ENCODE results near the gene ATP11B. TPM values are rescaled to one million over a fixed set of nuclear protein-coding genes. Genes with fewer than 3 reads are reported as not detected.

The ATP11B gene
- total RNA-seq, 1 experiment from 2014 or later: 70.1 TPM

DNA sequence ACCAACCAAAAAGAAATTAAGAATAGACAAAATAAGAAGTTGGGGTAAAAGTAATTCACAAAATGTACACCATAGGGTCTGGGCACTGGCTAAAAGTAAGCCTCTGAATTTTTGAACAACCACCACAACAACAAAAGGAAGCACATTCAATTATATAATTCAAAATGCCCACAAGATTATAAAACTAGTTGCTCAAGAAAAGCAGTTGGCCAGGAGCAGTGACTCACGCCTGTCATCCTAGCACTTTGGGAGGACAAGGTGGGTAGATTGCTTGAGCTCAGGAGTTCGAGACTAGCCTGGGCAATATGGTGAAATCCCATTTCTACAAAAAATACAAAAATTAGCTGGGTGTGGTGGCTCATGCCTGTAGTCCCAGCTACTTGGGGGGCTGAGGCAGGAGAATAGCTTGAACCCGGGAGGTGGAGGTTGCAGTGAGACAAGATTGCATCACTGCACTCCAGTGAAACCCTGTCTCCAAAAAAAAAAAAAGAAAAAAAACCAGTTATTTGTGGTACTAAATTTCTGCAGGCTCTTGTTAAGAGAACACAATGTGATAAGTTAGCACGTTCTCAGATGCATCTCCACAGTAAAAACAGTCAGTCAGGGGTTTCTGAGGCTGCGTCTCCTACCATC lies 6.6 kb upstream of the ATP11B start:
- TF ChIP-seq, protein P1, sequence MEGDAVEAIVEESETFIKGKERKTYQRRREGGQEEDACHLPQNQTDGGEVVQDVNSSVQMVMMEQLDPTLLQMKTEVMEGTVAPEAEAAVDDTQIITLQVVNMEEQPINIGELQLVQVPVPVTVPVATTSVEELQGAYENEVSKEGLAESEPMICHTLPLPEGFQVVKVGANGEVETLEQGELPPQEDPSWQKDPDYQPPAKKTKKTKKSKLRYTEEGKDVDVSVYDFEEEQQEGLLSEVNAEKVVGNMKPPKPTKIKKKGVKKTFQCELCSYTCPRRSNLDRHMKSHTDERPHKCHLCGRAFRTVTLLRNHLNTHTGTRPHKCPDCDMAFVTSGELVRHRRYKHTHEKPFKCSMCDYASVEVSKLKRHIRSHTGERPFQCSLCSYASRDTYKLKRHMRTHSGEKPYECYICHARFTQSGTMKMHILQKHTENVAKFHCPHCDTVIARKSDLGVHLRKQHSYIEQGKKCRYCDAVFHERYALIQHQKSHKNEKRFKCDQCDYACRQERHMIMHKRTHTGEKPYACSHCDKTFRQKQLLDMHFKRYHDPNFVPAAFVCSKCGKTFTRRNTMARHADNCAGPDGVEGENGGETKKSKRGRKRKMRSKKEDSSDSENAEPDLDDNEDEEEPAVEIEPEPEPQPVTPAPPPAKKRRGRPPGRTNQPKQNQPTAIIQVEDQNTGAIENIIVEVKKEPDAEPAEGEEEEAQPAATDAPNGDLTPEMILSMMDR (conservative IDR thresholded peaks at IDR 0.05; ENCODE audit: low read depth, low read length): no peak
- TF ChIP-seq EZH2 (IDR thresholded peaks at IDR 0.05; ENCODE audit: borderline replicate concordance, low read depth, low read length, poor library complexity, severe bottlenecking): no peak
- Histone ChIP-seq H3K27me3 (replicated peaks; ENCODE audit: insufficient read depth, low read depth, low read length, poor library complexity) (no peaks in the 10 kb centered on the region), H3K9me3 (ENCODE audit: low read depth, low read length, poor library complexity, severe bottlenecking) (no peaks in the 10 kb centered on the region), H3K36me3 (ENCODE audit: insufficient read depth, low read length, poor library complexity, severe bottlenecking) (no peaks in the 10 kb centered on the region), H3K27ac (ENCODE audit: low read depth, low read length, poor library complexity, severe bottlenecking) (no peak overlapping the region), H3K4me1 (ENCODE audit: insufficient read depth, low read length, poor library complexity, severe bottlenecking) (no peaks in the 10 kb centered on the region), H3K4me3 (ENCODE audit: low read depth, low read length, poor library complexity, severe bottlenecking) (no peak overlapping the region)
- DNase-seq (ENCODE audit: low spot score): no peak
- intact Hi-C loops (cut with micrococcal nuclease; ENCODE audit: unreplicated experiment): no loop called here
- POLR2A ChIA-PET (ENCODE audit: low non-redundant PET): no interaction called here
- no TSS peak for BruUV-seq (replicated peaks)
- CTCF ChIA-PET: no interaction called here

DNA sequence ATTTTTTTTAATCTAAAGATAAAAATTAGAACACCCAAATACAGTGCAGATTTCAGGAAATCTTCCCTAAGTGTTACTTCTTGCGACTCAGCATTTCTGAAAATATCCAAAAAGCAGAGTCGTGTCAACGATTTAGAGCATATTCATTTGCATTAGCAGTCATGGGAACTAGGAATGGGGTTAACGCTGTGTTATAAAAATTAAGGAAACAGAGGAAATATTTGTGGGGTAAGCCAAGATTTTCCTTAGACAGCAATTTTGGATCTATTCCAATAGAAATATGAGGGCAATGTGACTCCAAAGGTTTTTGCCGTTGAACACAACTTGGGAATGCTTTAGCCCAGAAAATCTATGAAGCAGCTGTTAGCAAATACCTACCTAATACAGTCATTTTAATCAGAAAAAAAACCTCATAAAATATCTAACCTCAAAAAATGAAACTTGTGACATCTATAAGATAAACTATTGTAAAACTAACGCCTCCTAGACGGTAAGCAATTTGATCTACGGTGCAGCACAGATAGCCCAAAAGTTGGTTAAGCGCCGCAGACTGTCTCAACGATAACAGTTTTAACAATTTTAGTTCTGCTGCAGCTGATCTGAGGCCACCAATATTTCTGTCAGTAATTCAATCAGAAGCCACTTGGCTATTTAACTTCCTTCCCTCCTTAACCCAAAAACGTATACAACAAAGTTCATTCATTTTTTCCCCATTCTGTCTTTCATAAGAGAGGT lies 5.8 kb upstream of the ATP11B start:
- POLR2A ChIA-PET (ENCODE audit: low non-redundant PET): no interaction called here
- no peak overlapping the region for H3K4me3 ChIP-seq (ENCODE audit: low read depth, low read length, poor library complexity, severe bottlenecking)
- no peaks in the 10 kb centered on the region for H3K27me3 ChIP-seq (replicated peaks; ENCODE audit: insufficient read depth, low read depth, low read length, poor library complexity)
- intact Hi-C loops (cut with micrococcal nuclease; ENCODE audit: unreplicated experiment): no loop called here
- H3K9me3 ChIP-seq (ENCODE audit: low read depth, low read length, poor library complexity, severe bottlenecking): no peaks in the 10 kb centered on the region
- no peaks in the 10 kb centered on the region for H3K36me3 ChIP-seq (ENCODE audit: insufficient read depth, low read length, poor library complexity, severe bottlenecking)
- TF ChIP-seq, protein P1 (conservative IDR thresholded peaks at IDR 0.05; ENCODE audit: low read depth, low read length): no peak
- TF ChIP-seq EZH2 (IDR thresholded peaks at IDR 0.05; ENCODE audit: borderline replicate concordance, low read depth, low read length, poor library complexity, severe bottlenecking): no peak
- H3K27ac ChIP-seq (ENCODE audit: low read depth, low read length, poor library complexity, severe bottlenecking): no peak overlapping the region
- H3K4me1 ChIP-seq (ENCODE audit: insufficient read depth, low read length, poor library complexity, severe bottlenecking): no peaks in the 10 kb centered on the region
- no TSS peak for BruUV-seq (replicated peaks)
- no peak for DNase-seq (ENCODE audit: low spot score)
- CTCF ChIA-PET: no interaction called here

DNA sequence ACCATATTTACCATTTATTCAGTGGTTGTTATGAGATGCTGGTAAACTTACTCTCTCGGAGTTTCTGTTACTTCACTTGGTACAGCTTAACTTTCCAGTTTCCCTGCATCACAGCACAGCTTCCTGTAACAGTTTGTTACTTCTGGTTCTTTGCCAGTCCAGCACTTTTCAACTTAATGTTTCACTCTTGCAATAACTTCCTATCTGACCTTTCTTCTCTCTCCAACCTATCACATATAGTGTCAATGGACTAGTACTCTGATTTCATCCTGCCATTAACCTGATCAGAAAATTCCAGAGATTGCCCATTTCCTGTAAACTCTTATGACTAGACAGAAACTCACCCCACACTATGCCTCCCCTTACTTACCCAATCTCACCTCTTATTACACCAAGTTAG lies 3.9 kb upstream of the ATP11B start:
- intact Hi-C loops (cut with micrococcal nuclease; ENCODE audit: unreplicated experiment): no loop called here
- no peak overlapping the region for H3K27ac ChIP-seq (ENCODE audit: low read depth, low read length, poor library complexity, severe bottlenecking)
- no peak overlapping the region for H3K4me3 ChIP-seq (ENCODE audit: low read depth, low read length, poor library complexity, severe bottlenecking)
- no TSS peak for BruUV-seq (replicated peaks)
- no peaks in the 10 kb centered on the region for H3K27me3 ChIP-seq (replicated peaks; ENCODE audit: insufficient read depth, low read depth, low read length, poor library complexity)
- no peak for DNase-seq (ENCODE audit: low spot score)
- no peaks in the 10 kb centered on the region for H3K9me3 ChIP-seq (ENCODE audit: low read depth, low read length, poor library complexity, severe bottlenecking)
- no peak for TF ChIP-seq EZH2 (IDR thresholded peaks at IDR 0.05; ENCODE audit: borderline replicate concordance, low read depth, low read length, poor library complexity, severe bottlenecking)
- TF ChIP-seq, protein P1 (conservative IDR thresholded peaks at IDR 0.05; ENCODE audit: low read depth, low read length): no peak
- POLR2A ChIA-PET (ENCODE audit: low non-redundant PET): no interaction called here
- H3K36me3 ChIP-seq (ENCODE audit: insufficient read depth, low read length, poor library complexity, severe bottlenecking): no peaks in the 10 kb centered on the region
- CTCF ChIA-PET: no interaction called here
- no peaks in the 10 kb centered on the region for H3K4me1 ChIP-seq (ENCODE audit: insufficient read depth, low read length, poor library complexity, severe bottlenecking)

Measured in A673 (cell line).